Suprapubic skin (tissue), 4 donors: Measurements from ENCODE around the gene HEPN1. TPM values are rescaled to one million over a fixed set of nuclear protein-coding genes. Genes with fewer than 3 reads are reported as not detected.

Source experiments
- DNase-seq, 2 donors: peaks; one replicate each; pipeline ENCODE4 v3.0.0-alpha.2; 2019; ENCODE audit warnings: low spot score in 2 of 2
- H3K27ac ChIP-seq: fragments of 200-600 bp; sonication (generic); one replicate; pipeline ENCODE4 v1.5.1; 2019
- H3K27me3 ChIP-seq: fragments of 200-600 bp; sonication (generic); one replicate; pipeline ENCODE4 v1.5.1; 2019
- H3K36me3 ChIP-seq: fragments of 200-600 bp; sonication (generic); one replicate; pipeline ENCODE4 v1.5.1; 2019
- H3K4me1 ChIP-seq: fragments of 200-600 bp; sonication (generic); one replicate; pipeline ENCODE4 v1.5.1; 2019
- H3K4me3 ChIP-seq: fragments of 200-600 bp; sonication (generic); one replicate; pipeline ENCODE4 v1.5.1; 2019; ENCODE audit warnings: mild to moderate bottlenecking
- H3K9me3 ChIP-seq: fragments of 200-600 bp; sonication (generic); one replicate; pipeline ENCODE4 v1.5.1; 2019
- EP300 ChIP-seq: sonication (generic); formaldehyde crosslinking; IDR thresholded peaks from one replicate; pipeline ENCODE4 v1.6.1; 2017; ENCODE audit warnings: antibody characterized with exemption
- POLR2A ChIP-seq, 2 donors: fragments of 450-650 bp; IDR thresholded peaks; one replicate each; pipeline ENCODE4 v1.6.1; 2017; ENCODE audit warnings: antibody characterized with exemption in 2 of 2, mild to moderate bottlenecking in 2 of 2, moderate library complexity in 2 of 2
- POLR2AphosphoS5 ChIP-seq, 3 donors: sonication (generic); formaldehyde crosslinking; IDR thresholded peaks; one replicate each; pipeline ENCODE4 v1.6.1; 2017; ENCODE audit warnings: antibody characterized with exemption in 3 of 3
- WGBS: methylation state at CpG from one replicate; pipeline ENCODE4 v1.1.5; 2018; 5-methylcytosine and 5-hydroxymethylcytosine counted together
- total RNA-seq, 4 donors: library from RNA; depleted of rRNA; stranded (reverse); fragments of >200 nt; gene quantifications; one replicate each; pipeline ENCODE4 v1.1.0, GENCODE V29; 2016
- TF ChIP-seq, protein P1 (sequence below), 2 donors: fragments of 200-600 bp in 1 of 2; fragments of 450-650 bp in 1 of 2; sonication (generic) in 1 of 2; IDR thresholded peaks; one replicate each; pipeline ENCODE4 v1.5.1; 2016 to 2019; ENCODE audit warnings: antibody characterized with exemption in 2 of 2, mild to moderate bottlenecking in 1 of 2, moderate library complexity in 1 of 2

HEPN1 gene
- total RNA-seq, 4 donors from 2014 or later: not detected

DNA sequence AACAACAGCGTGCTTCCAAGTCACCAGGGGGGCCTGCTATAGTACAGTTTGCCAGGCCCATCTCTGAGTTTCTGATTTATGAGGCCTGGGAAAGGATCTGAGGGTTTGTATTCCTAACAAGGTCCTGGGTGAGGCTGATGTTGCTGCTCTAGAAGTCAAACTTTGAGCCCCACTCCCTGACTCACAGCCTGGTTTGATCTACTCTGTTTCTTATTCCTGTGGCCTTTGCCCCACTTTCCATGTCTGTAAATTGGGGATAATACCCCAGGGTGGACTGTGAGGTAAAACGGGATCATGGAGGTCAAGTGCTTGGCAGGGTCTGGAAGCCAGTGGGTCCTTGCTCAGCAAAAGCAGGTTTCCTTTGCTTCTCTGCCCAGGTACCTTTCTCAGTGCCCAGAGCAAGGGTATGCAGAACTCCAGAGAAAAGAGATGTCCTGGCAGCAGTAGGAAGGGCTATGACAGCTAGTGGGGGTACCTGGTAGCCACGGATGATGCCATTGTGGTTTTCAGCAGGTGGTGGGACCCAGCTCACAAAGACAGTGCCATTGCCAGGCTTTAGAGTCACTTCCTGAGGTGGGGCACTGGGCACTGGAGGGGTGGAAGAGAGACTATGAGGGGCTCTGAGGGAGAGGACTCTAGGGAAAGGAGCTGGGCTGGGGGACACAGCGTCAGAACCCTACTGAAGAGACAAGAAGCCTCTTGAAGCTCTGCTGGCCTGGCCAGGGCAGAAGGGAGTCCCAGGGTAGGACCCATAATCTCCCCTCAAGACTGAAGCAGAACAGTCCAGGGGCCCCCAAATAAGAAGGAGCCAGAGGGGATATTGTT lies 24.2 kb upstream of the HEPN1 start:
- Histone ChIP-seq H3K9me3 (no peaks in the 10 kb centered on the region), H3K27me3 (no peaks in the 10 kb centered on the region), H3K36me3 (no peaks in the 10 kb centered on the region), H3K27ac (no peak overlapping the region), H3K4me1 (peaks cover 52% of the 10 kb centered on the region), H3K4me3 (peak overlapping the region; percentile 30)
- 78% methylated on average over 4 of the region's 4 CpGs for WGBS
- no peak for DNase-seq
- TF ChIP-seq, protein P1, sequence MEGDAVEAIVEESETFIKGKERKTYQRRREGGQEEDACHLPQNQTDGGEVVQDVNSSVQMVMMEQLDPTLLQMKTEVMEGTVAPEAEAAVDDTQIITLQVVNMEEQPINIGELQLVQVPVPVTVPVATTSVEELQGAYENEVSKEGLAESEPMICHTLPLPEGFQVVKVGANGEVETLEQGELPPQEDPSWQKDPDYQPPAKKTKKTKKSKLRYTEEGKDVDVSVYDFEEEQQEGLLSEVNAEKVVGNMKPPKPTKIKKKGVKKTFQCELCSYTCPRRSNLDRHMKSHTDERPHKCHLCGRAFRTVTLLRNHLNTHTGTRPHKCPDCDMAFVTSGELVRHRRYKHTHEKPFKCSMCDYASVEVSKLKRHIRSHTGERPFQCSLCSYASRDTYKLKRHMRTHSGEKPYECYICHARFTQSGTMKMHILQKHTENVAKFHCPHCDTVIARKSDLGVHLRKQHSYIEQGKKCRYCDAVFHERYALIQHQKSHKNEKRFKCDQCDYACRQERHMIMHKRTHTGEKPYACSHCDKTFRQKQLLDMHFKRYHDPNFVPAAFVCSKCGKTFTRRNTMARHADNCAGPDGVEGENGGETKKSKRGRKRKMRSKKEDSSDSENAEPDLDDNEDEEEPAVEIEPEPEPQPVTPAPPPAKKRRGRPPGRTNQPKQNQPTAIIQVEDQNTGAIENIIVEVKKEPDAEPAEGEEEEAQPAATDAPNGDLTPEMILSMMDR (IDR thresholded peaks at IDR 0.05): no peak

DNA sequence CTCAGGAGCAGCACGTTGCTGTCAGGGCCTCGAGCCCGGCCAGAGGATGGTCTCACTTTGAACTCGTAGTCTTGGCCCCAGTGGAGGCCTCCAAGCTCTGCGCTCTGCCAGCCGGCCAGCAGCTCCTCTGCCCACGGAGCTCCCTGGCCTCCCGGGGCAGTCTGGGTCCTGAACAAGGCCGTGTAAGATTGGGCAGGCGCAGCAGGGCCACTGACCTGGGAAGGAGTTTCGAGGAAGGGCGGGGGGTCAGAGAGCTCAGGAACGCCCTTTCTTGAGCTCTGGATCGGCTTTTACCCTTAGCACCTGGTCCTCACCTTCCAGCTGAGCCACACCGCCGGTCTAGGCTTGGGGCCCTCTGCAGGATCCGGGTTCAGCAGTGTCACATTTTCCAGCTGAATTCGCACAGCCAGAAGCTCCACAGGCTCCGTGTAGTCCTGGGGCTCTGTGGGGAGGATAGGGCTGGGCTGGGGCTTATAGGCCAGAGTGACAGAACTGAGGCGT lies 23.5 kb upstream of the HEPN1 start:
- 80% methylated on average over 6 of the region's 20 CpGs for WGBS
- TF ChIP-seq POLR2AphosphoS5 (IDR thresholded peaks at IDR 0.05): no peak
- TF ChIP-seq POLR2A (IDR thresholded peaks at IDR 0.05): no peak
- no peak for TF ChIP-seq EP300
- TF ChIP-seq, protein P1 (IDR thresholded peaks at IDR 0.05): no peak
- Histone ChIP-seq H3K27ac (no peak overlapping the region), H3K36me3 (no peaks in the 10 kb centered on the region), H3K27me3 (no peaks in the 10 kb centered on the region), H3K4me1 (peaks cover 53% of the 10 kb centered on the region), H3K9me3 (no peaks in the 10 kb centered on the region), H3K4me3 (peak overlapping the region; percentile 30)
- DNase-seq: no peak

DNA sequence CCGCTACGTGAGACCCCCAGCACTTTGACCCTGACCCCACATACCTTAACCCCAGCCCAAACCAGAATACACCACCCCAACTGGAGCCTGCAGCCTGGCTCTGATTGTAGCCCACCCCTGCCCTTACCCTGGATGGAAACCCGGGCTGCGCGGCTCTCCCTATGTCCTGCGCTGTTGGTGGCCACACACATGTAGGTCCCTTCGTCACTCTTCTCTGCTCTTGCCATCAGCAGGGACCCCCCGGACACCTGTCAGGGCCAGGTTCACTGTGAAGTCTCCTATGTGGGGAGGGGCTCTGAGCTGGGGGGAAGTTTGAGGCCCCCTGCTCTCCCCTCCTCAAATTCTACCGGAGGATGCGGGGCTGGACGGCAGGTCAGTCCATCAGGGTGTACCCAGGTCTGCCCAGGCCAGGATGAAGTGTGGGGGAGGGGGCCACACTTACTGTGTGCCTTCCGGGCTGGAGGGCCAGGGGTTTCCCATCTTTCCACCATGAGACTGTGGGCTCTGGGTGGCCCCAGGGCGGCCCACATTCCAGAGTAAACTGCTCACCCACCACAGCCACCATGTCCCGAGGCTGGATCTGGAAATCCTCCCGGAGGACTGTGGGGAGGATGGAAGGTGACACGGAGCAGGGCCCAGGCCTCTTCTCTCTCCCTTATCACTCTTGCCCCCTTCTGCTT lies 22.8 kb upstream of the HEPN1 start:
- Histone ChIP-seq H3K27ac (peak overlapping the region; percentile 54), H3K4me1 (peaks cover 50% of the 10 kb centered on the region), H3K36me3 (no peaks in the 10 kb centered on the region), H3K9me3 (no peaks in the 10 kb centered on the region), H3K27me3 (no peaks in the 10 kb centered on the region), H3K4me3 (peak overlapping the region; percentile 30)
- 75% methylated on average over 11 of the region's 16 CpGs for WGBS
- no peak for DNase-seq
- no peak for TF ChIP-seq POLR2AphosphoS5 (IDR thresholded peaks at IDR 0.05)
- no peak for TF ChIP-seq EP300
- no peak for TF ChIP-seq POLR2A (IDR thresholded peaks at IDR 0.05)

DNA sequence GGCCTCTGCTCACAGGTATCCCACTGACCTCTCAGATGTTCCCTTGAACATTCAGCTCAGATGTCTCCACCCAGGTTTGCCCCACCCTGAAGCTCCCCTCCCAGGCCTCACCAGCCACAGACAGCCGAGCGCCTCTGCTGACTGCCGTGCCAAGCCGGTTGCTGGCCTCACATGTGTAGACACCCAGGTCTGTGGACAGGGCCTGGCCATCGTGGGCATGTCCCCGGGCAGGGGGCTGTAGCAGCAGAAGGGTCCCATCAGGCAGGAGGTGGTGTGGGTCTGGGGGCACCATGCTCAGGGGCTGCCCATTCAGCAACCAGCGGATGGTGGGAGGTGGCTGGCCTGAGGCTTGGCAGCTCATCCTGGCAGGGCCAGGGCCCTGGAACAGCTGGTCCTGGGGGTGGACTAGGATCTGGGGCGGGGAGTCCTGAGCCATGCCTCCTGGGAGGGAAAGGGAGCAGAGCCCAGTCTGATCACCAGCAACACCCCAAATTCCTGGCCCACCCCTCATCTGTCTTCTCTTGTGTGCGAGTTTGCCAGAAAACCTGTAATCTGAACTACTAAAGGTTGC lies 22.1 kb upstream of the HEPN1 start:
- peaks cover 50% of the 10 kb centered on the region for H3K4me1 ChIP-seq
- no peak for DNase-seq

DNA sequence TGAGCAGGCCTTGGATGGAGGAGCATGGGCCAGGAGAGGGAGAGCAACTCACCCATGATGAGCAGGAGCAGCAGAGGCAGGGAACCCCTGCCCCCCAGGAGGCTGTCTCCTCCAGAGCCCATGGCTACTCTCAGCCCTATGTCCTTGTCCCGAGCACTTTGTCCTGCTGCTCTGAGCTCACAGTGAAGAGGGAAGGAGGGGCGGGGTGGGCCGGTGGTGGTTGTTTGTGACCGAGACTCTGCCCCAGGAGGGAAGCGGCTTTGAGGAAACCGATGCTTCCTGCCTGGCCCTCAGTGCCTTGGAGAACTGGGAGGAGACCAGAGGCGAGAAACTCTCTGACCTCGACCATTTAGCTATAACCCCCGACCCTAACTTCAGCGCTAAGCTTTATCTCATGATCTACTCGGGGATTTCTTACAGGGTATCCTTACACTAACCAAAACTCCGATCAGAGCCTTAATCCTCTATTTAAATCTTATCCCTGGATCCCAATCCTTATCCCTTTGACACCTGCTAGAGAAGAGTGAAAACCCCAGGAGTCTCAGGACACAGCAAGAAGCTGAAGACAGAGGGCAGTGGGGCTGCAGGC lies 21.3 kb upstream of the HEPN1 start, which contains the start of gene ROBO4:
Gene ROBO4 (minus strand): TSS at position 192 of the 589 bp plus-strand sequence. CDS start 70 bp downstream, at position 122.
- WGBS: 65% methylated on average over 12 of the region's 12 CpGs
- no peak for DNase-seq
- Histone ChIP-seq H3K36me3 (no peaks in the 10 kb centered on the region), H3K4me1 (peaks cover 47% of the 10 kb centered on the region), H3K27ac (peak within 1 kb of the TSS; percentile 66), H3K9me3 (no peaks in the 10 kb centered on the region), H3K27me3 (no peaks in the 10 kb centered on the region), H3K4me3 (peak within 1 kb of the TSS; percentile 30)
- TF ChIP-seq EP300 (no peak), POLR2AphosphoS5 (IDR thresholded peaks at IDR 0.05) (no peak), POLR2A (IDR thresholded peaks at IDR 0.05) (no peak)
- TF ChIP-seq, protein P1 (IDR thresholded peaks at IDR 0.05): no peak

More for the DNA sequence above, 22.1 kb upstream of the HEPN1 start:
- no peaks in the 10 kb centered on the region for H3K27me3 ChIP-seq
- H3K9me3 ChIP-seq: no peaks in the 10 kb centered on the region
- TF ChIP-seq, protein P1 (IDR thresholded peaks at IDR 0.05): no peak
- TF ChIP-seq EP300 (no peak), POLR2A (IDR thresholded peaks at IDR 0.05) (no peak), POLR2AphosphoS5 (IDR thresholded peaks at IDR 0.05) (no peak)
- peak overlapping the region; percentile 54 for H3K27ac ChIP-seq
- peak overlapping the region; percentile 30 for H3K4me3 ChIP-seq
- 75% methylated on average over 3 of the region's 9 CpGs for WGBS
- no peaks in the 10 kb centered on the region for H3K36me3 ChIP-seq
